ENCODE data around the gene CPTP. TPM values are rescaled to one million over a fixed set of nuclear protein-coding genes. Genes with fewer than 3 reads are reported as not detected.
A peak's percentile ranks its signal among the peaks of the same experiment; 100 is the strongest.

Gene CPTP
- total RNA-seq, 2 experiments from 2014 or later = 8.4 to 11.0 TPM

- Mint-ChIP-seq H3K36me3 (ENCODE audit: low read depth) (peaks cover 9% of the 10 kb centered on the region), H3K9me3 (no peaks in the 10 kb centered on the region), H3K4me3 (no peak overlapping the region), H3K4me1 (ENCODE audit: low read depth) (peaks cover 28% of the 10 kb centered on the region), H3K27ac (no peak overlapping the region), H3K27me3 (no peaks in the 10 kb centered on the region)
- no peak for TF ChIP-seq CTCF (IDR thresholded peaks at IDR 0.05)
- ChIA-PET CTCF (interaction anchor here (0.6 to 5.3 kb wide), 24 partner anchors 12 to 387 kb away, joined by 3 to 40 read pairs (median 4); partner anchors contain the start of gene CCNL2), POLR2A (interaction anchor here (1.0 to 2.0 kb wide), 12 partner anchors 13 to 593 kb away, joined by 3 to 11 read pairs (median 4); partner anchors contain the start of genes MRPL20 and MXRA8)
- intact Hi-C loops (cut with micrococcal nuclease) = no loop called here
- peak; percentile 71 for DNase-seq
- ATAC-seq = peak; percentile 9
These were observed 46.8 kb downstream of the CPTP start for GRCh38 chr1:1371364-1371745.

- ATAC-seq = peak; percentile 50
- peak; percentile 88 for DNase-seq
- TF ChIP-seq CTCF (IDR thresholded peaks at IDR 0.05) = peak; percentile 94
- Mint-ChIP-seq H3K27ac (peak overlapping the region; percentile 38), H3K4me1 (ENCODE audit: low read depth) (peaks cover 31% of the 10 kb centered on the region), H3K36me3 (ENCODE audit: low read depth) (peaks cover 9% of the 10 kb centered on the region), H3K27me3 (no peaks in the 10 kb centered on the region), H3K4me3 (peak overlapping the region; percentile 36), H3K9me3 (no peaks in the 10 kb centered on the region)
- ChIA-PET CTCF (interaction anchor here (0.6 to 5.3 kb wide), 32 partner anchors 11 to 388 kb away, joined by 3 to 40 read pairs (median 4); partner anchors contain the start of gene CCNL2), POLR2A (interaction anchor here (0.9 to 2.0 kb wide), 13 partner anchors 14 to 594 kb away, joined by 3 to 11 read pairs (median 4); partner anchors contain the start of genes MRPL20 and MXRA8)
- intact Hi-C loops (cut with micrococcal nuclease) = no loop called here
These were observed 47.4 kb downstream of the CPTP start for GRCh38 chr1:1371746-1372711.

GRCh38 chr1:1373051-1373814 lies 48.6 kb downstream of the CPTP start:
- POLR2A ChIA-PET = interaction anchor here (1.6 to 3.1 kb wide), 5 partner anchors 21 to 35 kb away, joined by 5 to 24 read pairs (median 9); partner anchors contain the start of genes CCNL2 and MRPL20
- H3K4me1 Mint-ChIP-seq (ENCODE audit: low read depth) = peaks cover 31% of the 10 kb centered on the region

More at GRCh38 chr1:1373051-1373814, 48.6 kb downstream of the CPTP start:
- ATAC-seq (no peak), DNase-seq (no peak)
- intact Hi-C loops (cut with micrococcal nuclease) = no loop called here
- no peak for TF ChIP-seq CTCF (IDR thresholded peaks at IDR 0.05)
- peak overlapping the region; percentile 86 for H3K4me3 Mint-ChIP-seq
- CTCF ChIA-PET = interaction anchor here (0.7 to 5.3 kb wide), 16 partner anchors 15 to 340 kb away, joined by 3 to 40 read pairs (median 6); partner anchors contain the start of gene CCNL2
- no peaks in the 10 kb centered on the region for H3K27me3 Mint-ChIP-seq
- no peaks in the 10 kb centered on the region for H3K9me3 Mint-ChIP-seq
- H3K36me3 Mint-ChIP-seq (ENCODE audit: low read depth) = peaks cover 9% of the 10 kb centered on the region
- peak overlapping the region; percentile 16 for H3K27ac Mint-ChIP-seq

All from activated CD8-positive, alpha-beta T cell treated with anti-CD3 and anti-CD28 coated beads for 36 hours (primary cell).